AG10803 (cell line): ENCODE data around the gene SH3PXD2A.

ENCODE experiments used
- DNase-seq: peaks from one replicate; pipeline ENCODE4 v3.0.0; 2010; ENCODE audit warnings: low read depth
- H3K4me3 ChIP-seq: 2 replicates; pipeline ENCODE4 v1.5.1; 2011; ENCODE audit warnings: mild to moderate bottlenecking, low read length, control low read depth
- CTCF ChIP-seq: conservative IDR thresholded peaks from 2 replicates; pipeline ENCODE4 v1.5.1; 2011; ENCODE audit warnings: mild to moderate bottlenecking, low read length, control low read depth, inconsistent platforms

Gene SH3PXD2A

GRCh38 chr10:103622935-103623574 is 232.3 kb downstream of the SH3PXD2A start:
- no peak for TF ChIP-seq CTCF
- no peak overlapping the region for H3K4me3 ChIP-seq
- DNase-seq: no peak

GRCh38 chr10:103622286-103622685 is 233.1 kb downstream of the SH3PXD2A start:
- TF ChIP-seq CTCF: no peak

GRCh38 chr10:103621783-103622125 is 233.6 kb downstream of the SH3PXD2A start:
- TF ChIP-seq CTCF: no peak
- no peak for DNase-seq
- no peak overlapping the region for H3K4me3 ChIP-seq

More at GRCh38 chr10:103622286-103622685, 233.1 kb downstream of the SH3PXD2A start:
- H3K4me3 ChIP-seq: no peak overlapping the region
- no peak for DNase-seq

GRCh38 chr10:103620891-103621782 is 234.2 kb downstream of the SH3PXD2A start:
- DNase-seq: no peak

GRCh38 chr10:103620352-103620740 is 235.0 kb downstream of the SH3PXD2A start:
- H3K4me3 ChIP-seq: no peak overlapping the region
- TF ChIP-seq CTCF: no peak
- DNase-seq: no peak

More at GRCh38 chr10:103620891-103621782, 234.2 kb downstream of the SH3PXD2A start:
- H3K4me3 ChIP-seq: no peak overlapping the region
- TF ChIP-seq CTCF: no peak

- no peak for TF ChIP-seq CTCF
- no peak overlapping the region for H3K4me3 ChIP-seq
- no peak for DNase-seq
These were observed 235.7 kb downstream of the SH3PXD2A start for GRCh38 chr10:103619424-103620351.
